CD4-positive, alpha-beta T cell treated with Interferon gamma for 1 hour (primary cell): ENCODE data around the gene SAMSN1.
"Not testable (repeated sequence)": the region's sequence is repeated elsewhere in the genome, so short reads cannot be mapped to it uniquely, and the experiment has no call there.

Experiments
- DNase-seq: peaks from one replicate; pipeline ENCODE4 v3.0.0-alpha.2; 2020

Gene SAMSN1

GRCh38 chr21:14527696-14528652, 18.1 kb downstream of the SAMSN1 start:
- DNase-seq, result no peak

GRCh38 chr21:14526836-14527695, 19.0 kb downstream of the SAMSN1 start:
- no peak for DNase-seq

GRCh38 chr21:14526199-14526598, 19.9 kb downstream of the SAMSN1 start:
- no peak for DNase-seq

GRCh38 chr21:14523234-14523633, 22.9 kb downstream of the SAMSN1 start:
- peak; percentile 34 for DNase-seq

- DNase-seq, result no peak
Observed at GRCh38 chr21:14522736-14523135, 23.4 kb downstream of the SAMSN1 start.

GRCh38 chr21:14520535-14520934, 25.6 kb downstream of the SAMSN1 start:
- no peak for DNase-seq

- DNase-seq, result no peak
Observed at GRCh38 chr21:14519000-14519399, 27.1 kb downstream of the SAMSN1 start.

- no peak for DNase-seq
Observed at GRCh38 chr21:14513804-14514203, 32.3 kb downstream of the SAMSN1 start.

GRCh38 chr21:14506859-14507457, 39.2 kb downstream of the SAMSN1 start:
- not testable (repeated sequence) for DNase-seq

- no peak for DNase-seq
Observed at GRCh38 chr21:14500873-14501272, 45.2 kb downstream of the SAMSN1 start.

GRCh38 chr21:14499316-14499715, 46.8 kb downstream of the SAMSN1 start:
- DNase-seq, result no peak

- DNase-seq, result no peak
Observed at GRCh38 chr21:14497825-14498224, 48.3 kb downstream of the SAMSN1 start.

GRCh38 chr21:14495075-14495474, 51.0 kb downstream of the SAMSN1 start:
- DNase-seq, result no peak

GRCh38 chr21:14494181-14494580, 51.9 kb downstream of the SAMSN1 start:
- not testable (repeated sequence) for DNase-seq

- no peak for DNase-seq
Observed at GRCh38 chr21:14493731-14494130, 52.4 kb downstream of the SAMSN1 start.

- DNase-seq, result no peak
Observed at GRCh38 chr21:14492931-14493330, 53.2 kb downstream of the SAMSN1 start.

- no peak for DNase-seq
Observed at GRCh38 chr21:14491269-14491681, 54.8 kb downstream of the SAMSN1 start.

- no peak for DNase-seq
Observed at GRCh38 chr21:14488672-14489204, 57.4 kb downstream of the SAMSN1 start.

- DNase-seq, result no peak
Observed at GRCh38 chr21:14487490-14488432, 58.4 kb downstream of the SAMSN1 start.

GRCh38 chr21:14486869-14487268, 59.2 kb downstream of the SAMSN1 start:
- DNase-seq, result no peak

- no peak for DNase-seq
Observed at GRCh38 chr21:14484188-14485009, 61.7 kb downstream of the SAMSN1 start.
